WTC11 (cell line): ENCODE data around the gene PKIG. TPM values are rescaled to one million over a fixed set of nuclear protein-coding genes. Genes with fewer than 3 reads are reported as not detected.

Experiments
- ATAC-seq: fragments of 200-7000 bp; cut with Tn5 transposase; 2 replicates; pipeline ENCODE4 v1.10.0; 2021; ENCODE audit warnings: mild to moderate bottlenecking, moderate library complexity
- CTCF ChIA-PET: fragments of 300-600 bp; sonication (Branson Sonifier 250); formaldehyde crosslinking; loops from one replicate; lab custom pipeline; 2021; ENCODE audit warnings: antibody characterized with exemption; lab: Charles Lee
- POLR2A ChIA-PET: fragments of 350-600 bp; sonication (Branson Sonifier 250); formaldehyde crosslinking; loops from one replicate; lab custom pipeline; 2021; ENCODE audit warnings: antibody characterized with exemption; lab: Charles Lee
- DNase-seq: peaks from one replicate; pipeline ENCODE4 v3.0.0; 2021; ENCODE audit warnings: low spot score
- H3K27ac Mint-ChIP-seq: 2 replicates; pipeline ENCODE4 v1.8.0; 2021; ENCODE audit warnings: mixed read lengths
- H3K27me3 Mint-ChIP-seq: 2 replicates; pipeline ENCODE4 v1.8.0; 2021; ENCODE audit warnings: low read depth, mild to moderate bottlenecking, moderate library complexity, mixed read lengths
- H3K36me3 Mint-ChIP-seq: 2 replicates; pipeline ENCODE4 v1.8.0; 2021; ENCODE audit warnings: mixed read lengths
- H3K4me1 Mint-ChIP-seq: 2 replicates; pipeline ENCODE4 v1.8.0; 2022; ENCODE audit warnings: mixed read lengths
- H3K4me3 Mint-ChIP-seq: 2 replicates; pipeline ENCODE4 v1.8.0; 2021; ENCODE audit warnings: mild to moderate bottlenecking, moderate library complexity, mixed read lengths
- H3K9me3 Mint-ChIP-seq: 2 replicates; pipeline ENCODE4 v1.8.0; 2021; ENCODE audit warnings: mixed read lengths
- CREM ChIP-seq: sonication (generic); formaldehyde crosslinking; IDR thresholded peaks from 2 replicates; pipeline ENCODE4 v1.8.1; 2022; ENCODE audit warnings: mild to moderate bottlenecking, missing genetic modification reagents, moderate library complexity
- EMX1 ChIP-seq: fragments of 250-450 bp; sonication (Bioruptor Pico); IDR thresholded peaks from 2 replicates; pipeline ENCODE4 v1.8.0; 2021; ENCODE audit warnings: mild to moderate bottlenecking
- ESRRA ChIP-seq: sonication (generic); formaldehyde crosslinking; IDR thresholded peaks from 2 replicates; pipeline ENCODE4 v1.8.1; 2022; ENCODE audit warnings: mild to moderate bottlenecking, missing genetic modification reagents, borderline replicate concordance
- FOXJ3 ChIP-seq: sonication (generic); formaldehyde crosslinking; IDR thresholded peaks from 2 replicates; pipeline ENCODE4 v1.9.0; 2021; ENCODE audit warnings: missing genetic modification reagents, mild to moderate bottlenecking, borderline replicate concordance
- FOXK1 ChIP-seq: sonication (generic); formaldehyde crosslinking; IDR thresholded peaks from 2 replicates; pipeline ENCODE4 v1.8.0; 2022; ENCODE audit warnings: mild to moderate bottlenecking, moderate library complexity, missing genetic modification reagents
- FOXP1 ChIP-seq: sonication (generic); formaldehyde crosslinking; IDR thresholded peaks from 2 replicates; pipeline ENCODE4 v1.8.0; 2022; ENCODE audit warnings: missing genetic modification reagents, mild to moderate bottlenecking, moderate library complexity, borderline replicate concordance
- GTF2I ChIP-seq: fragments of 250-450 bp; sonication (Bioruptor Pico); conservative IDR thresholded peaks from 2 replicates; pipeline ENCODE4 v1.4.0; 2021; ENCODE audit warnings: mild to moderate bottlenecking
- JAZF1 ChIP-seq: fragments of 250-450 bp; sonication (Bioruptor Pico); IDR thresholded peaks from 2 replicates; pipeline ENCODE4 v1.9.0; 2021; ENCODE audit warnings: moderate library complexity, mild to moderate bottlenecking, inconsistent platforms
- JUN ChIP-seq: sonication (generic); formaldehyde crosslinking; IDR thresholded peaks from 2 replicates; pipeline ENCODE4 v1.8.0; 2023; ENCODE audit warnings: mild to moderate bottlenecking, missing genetic modification reagents
- NFYB ChIP-seq: sonication (generic); formaldehyde crosslinking; conservative IDR thresholded peaks from 2 replicates; pipeline ENCODE4 v1.8.0; 2022; ENCODE audit warnings: low read depth, missing genetic modification reagents
- RORB ChIP-seq: fragments of 250-450 bp; sonication (Bioruptor Pico); IDR thresholded peaks from 2 replicates; pipeline ENCODE4 v1.9.0; 2021; ENCODE audit warnings: mild to moderate bottlenecking
- SP1 ChIP-seq: sonication (generic); formaldehyde crosslinking; conservative IDR thresholded peaks from 2 replicates; pipeline ENCODE4 v1.8.1; 2022; ENCODE audit warnings: missing genetic modification reagents
- ZNF138 ChIP-seq: sonication (generic); formaldehyde crosslinking; conservative IDR thresholded peaks from 2 replicates; pipeline ENCODE4 v1.8.1; 2022; ENCODE audit warnings: mild to moderate bottlenecking, moderate library complexity, missing genetic modification reagents
- ZNF263 ChIP-seq: sonication (generic); formaldehyde crosslinking; IDR thresholded peaks from 2 replicates; pipeline ENCODE4 v1.8.1; 2022; ENCODE audit warnings: low read depth, mild to moderate bottlenecking, moderate library complexity, missing genetic modification reagents
- ZNF317 ChIP-seq: sonication (generic); formaldehyde crosslinking; IDR thresholded peaks from 2 replicates; pipeline ENCODE4 v1.8.1; 2023; ENCODE audit warnings: low read depth, mild to moderate bottlenecking, moderate library complexity, missing genetic modification reagents, borderline replicate concordance
- ZNF396 ChIP-seq: fragments of 250-450 bp; sonication (Bioruptor Pico); IDR thresholded peaks from 2 replicates; pipeline ENCODE4 v1.8.0; 2021; ENCODE audit warnings: mild to moderate bottlenecking, moderate library complexity, borderline replicate concordance
- ZNF425 ChIP-seq: fragments of 250-450 bp; sonication (Bioruptor Pico); conservative IDR thresholded peaks from 2 replicates; pipeline ENCODE4 v1.9.0; 2021; ENCODE audit warnings: mild to moderate bottlenecking
- total RNA-seq: library from RNA; stranded (reverse); gene quantifications from 3 replicates; pipeline ENCODE4 v1.2.3, GENCODE V29; 2021
- TF ChIP-seq, protein P1 (sequence below): sonication (generic); formaldehyde crosslinking; IDR thresholded peaks from 2 replicates; pipeline ENCODE4 v1.8.0; 2023; ENCODE audit warnings: missing genetic modification reagents
- TF ChIP-seq, protein P2 (sequence below): sonication (generic); formaldehyde crosslinking; IDR thresholded peaks from 2 replicates; pipeline ENCODE4 v1.8.1; 2023; ENCODE audit warnings: mild to moderate bottlenecking, missing genetic modification reagents, borderline replicate concordance
- TF ChIP-seq, protein P3 (sequence below): sonication (generic); formaldehyde crosslinking; IDR thresholded peaks from 2 replicates; pipeline ENCODE4 v1.8.0; 2022; ENCODE audit warnings: missing genetic modification reagents

PKIG gene
- total RNA-seq, 1 experiment from 2014 or later: 22.7 TPM

DNA sequence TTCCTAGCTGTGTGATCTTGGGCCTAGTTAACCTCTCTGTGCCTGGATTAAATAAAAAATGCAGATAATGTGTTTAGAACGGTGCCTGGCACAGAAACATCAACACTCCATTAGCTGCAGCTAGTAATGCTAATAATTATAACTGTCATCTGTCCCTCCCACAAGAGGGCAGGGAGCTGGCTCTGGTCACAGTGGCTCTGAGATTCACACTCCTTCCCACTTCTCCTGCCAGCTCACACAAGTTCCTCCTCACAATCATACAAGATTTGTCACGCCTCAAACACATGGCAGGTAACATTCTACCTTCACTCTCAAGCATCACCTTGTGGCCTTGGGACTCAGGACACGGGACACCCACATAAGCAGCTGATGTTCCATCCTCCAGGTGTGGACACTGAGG, 66.7 kb downstream of the PKIG start:
- ChIA-PET CTCF (interaction anchor here (0.8 to 5.6 kb wide), 6 partner anchors 13 to 46 kb away, joined by 3 to 72 read pairs (median 4); no protein-coding TSS in a partner anchor), POLR2A (interaction anchor here (0.5 kb wide), 1 partner anchor 808 kb away, joined by 5 read pairs; no protein-coding TSS in a partner anchor)
- H3K27me3 Mint-ChIP-seq: peaks cover 29% of the 10 kb centered on the region
- peaks cover 9% of the 10 kb centered on the region for H3K36me3 Mint-ChIP-seq
- TF ChIP-seq ZNF317 (CRISPR knock-in tag) (0 out of 2 replicates have a peak, but pooled peaks have one; percentile 17), EMX1 (CRISPR knock-in tag) (no peak)
- peaks cover 63% of the 10 kb centered on the region for H3K4me1 Mint-ChIP-seq
- peaks cover 10% of the 10 kb centered on the region for H3K9me3 Mint-ChIP-seq
- no peak overlapping the region for H3K4me3 Mint-ChIP-seq
- ATAC-seq: no peak
- DNase-seq: no peak
- no peak overlapping the region for H3K27ac Mint-ChIP-seq

- POLR2A ChIA-PET: no interaction called here
Observed at GRCh38 chr20:44649976-44650375, 67.6 kb downstream of the PKIG start.

DNA sequence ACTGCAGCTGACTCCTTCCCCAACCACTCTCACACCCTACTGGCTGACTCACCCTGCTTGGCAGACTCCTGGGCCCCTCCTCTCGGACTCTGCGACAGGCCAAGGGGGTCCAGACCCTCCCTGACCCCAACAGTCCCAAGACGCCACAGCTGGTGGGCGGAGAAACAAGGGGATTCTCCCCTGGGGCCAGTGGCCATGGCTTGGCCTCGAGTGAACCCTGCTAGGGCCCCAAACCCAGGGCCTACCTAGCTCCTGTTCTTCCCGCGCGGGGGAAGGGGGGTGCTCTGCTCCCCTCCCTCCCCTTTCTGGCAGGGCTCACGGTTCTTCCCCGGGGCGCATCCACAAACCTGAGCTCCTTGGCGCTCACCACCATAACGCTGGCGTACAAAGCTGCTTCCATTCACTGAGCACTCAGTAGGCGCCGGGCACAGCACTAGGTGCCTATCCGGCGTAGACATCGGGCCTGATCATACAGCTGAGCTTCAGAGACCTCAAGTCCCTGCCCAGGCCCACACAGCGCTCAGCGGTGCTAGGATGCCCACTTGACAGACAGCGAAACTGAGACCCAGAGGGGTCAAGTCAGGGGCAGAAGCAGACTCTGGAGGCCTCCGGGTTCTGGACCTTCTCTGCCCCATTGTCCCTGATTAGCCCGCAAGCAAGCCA, 68.5 kb downstream of the PKIG start:
- Mint-ChIP-seq H3K4me3 (peak overlapping the region; percentile 60), H3K36me3 (peaks cover 20% of the 10 kb centered on the region), H3K27me3 (peaks cover 45% of the 10 kb centered on the region), H3K4me1 (peaks cover 58% of the 10 kb centered on the region), H3K9me3 (peaks cover 26% of the 10 kb centered on the region), H3K27ac (no peak overlapping the region)
- ChIA-PET CTCF (interaction anchor here (0.8 to 5.6 kb wide), 5 partner anchors 9 to 41 kb away, joined by 3 to 72 read pairs (median 7); no protein-coding TSS in a partner anchor), POLR2A (interaction anchor here (0.6 kb wide), 1 partner anchor 67 kb away, joined by 3 read pairs; no protein-coding TSS in a partner anchor)
- peak; percentile 3 for ATAC-seq
- DNase-seq: no peak
- TF ChIP-seq ESRRA (CRISPR knock-in tag): no peak; the same call in 1 of the 2 replicates
- TF ChIP-seq FOXP1 (CRISPR knock-in tag): 0 out of 2 replicates have a peak, but pooled peaks have one; percentile 42
- no peak for TF ChIP-seq ZNF396 (CRISPR knock-in tag)
- no peak for TF ChIP-seq ZNF138 (CRISPR knock-in tag)
- TF ChIP-seq ZNF425 (CRISPR knock-in tag): no peak
- TF ChIP-seq ZNF317 (CRISPR knock-in tag): no peak
- TF ChIP-seq ZNF263: no peak
- TF ChIP-seq CREM (CRISPR knock-in tag): no peak
- TF ChIP-seq, protein P1, sequence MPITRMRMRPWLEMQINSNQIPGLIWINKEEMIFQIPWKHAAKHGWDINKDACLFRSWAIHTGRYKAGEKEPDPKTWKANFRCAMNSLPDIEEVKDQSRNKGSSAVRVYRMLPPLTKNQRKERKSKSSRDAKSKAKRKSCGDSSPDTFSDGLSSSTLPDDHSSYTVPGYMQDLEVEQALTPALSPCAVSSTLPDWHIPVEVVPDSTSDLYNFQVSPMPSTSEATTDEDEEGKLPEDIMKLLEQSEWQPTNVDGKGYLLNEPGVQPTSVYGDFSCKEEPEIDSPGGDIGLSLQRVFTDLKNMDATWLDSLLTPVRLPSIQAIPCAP: no peak
- no peak for TF ChIP-seq JUN
- TF ChIP-seq SP1 (CRISPR knock-in tag): 0 out of 2 replicates have a peak, but pooled peaks have one; percentile 7
- TF ChIP-seq, protein P2, sequence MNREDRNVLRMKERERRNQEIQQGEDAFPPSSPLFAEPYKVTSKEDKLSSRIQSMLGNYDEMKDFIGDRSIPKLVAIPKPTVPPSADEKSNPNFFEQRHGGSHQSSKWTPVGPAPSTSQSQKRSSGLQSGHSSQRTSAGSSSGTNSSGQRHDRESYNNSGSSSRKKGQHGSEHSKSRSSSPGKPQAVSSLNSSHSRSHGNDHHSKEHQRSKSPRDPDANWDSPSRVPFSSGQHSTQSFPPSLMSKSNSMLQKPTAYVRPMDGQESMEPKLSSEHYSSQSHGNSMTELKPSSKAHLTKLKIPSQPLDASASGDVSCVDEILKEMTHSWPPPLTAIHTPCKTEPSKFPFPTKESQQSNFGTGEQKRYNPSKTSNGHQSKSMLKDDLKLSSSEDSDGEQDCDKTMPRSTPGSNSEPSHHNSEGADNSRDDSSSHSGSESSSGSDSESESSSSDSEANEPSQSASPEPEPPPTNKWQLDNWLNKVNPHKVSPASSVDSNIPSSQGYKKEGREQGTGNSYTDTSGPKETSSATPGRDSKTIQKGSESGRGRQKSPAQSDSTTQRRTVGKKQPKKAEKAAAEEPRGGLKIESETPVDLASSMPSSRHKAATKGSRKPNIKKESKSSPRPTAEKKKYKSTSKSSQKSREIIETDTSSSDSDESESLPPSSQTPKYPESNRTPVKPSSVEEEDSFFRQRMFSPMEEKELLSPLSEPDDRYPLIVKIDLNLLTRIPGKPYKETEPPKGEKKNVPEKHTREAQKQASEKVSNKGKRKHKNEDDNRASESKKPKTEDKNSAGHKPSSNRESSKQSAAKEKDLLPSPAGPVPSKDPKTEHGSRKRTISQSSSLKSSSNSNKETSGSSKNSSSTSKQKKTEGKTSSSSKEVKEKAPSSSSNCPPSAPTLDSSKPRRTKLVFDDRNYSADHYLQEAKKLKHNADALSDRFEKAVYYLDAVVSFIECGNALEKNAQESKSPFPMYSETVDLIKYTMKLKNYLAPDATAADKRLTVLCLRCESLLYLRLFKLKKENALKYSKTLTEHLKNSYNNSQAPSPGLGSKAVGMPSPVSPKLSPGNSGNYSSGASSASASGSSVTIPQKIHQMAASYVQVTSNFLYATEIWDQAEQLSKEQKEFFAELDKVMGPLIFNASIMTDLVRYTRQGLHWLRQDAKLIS (CRISPR knock-in tag): no peak
- TF ChIP-seq GTF2I: peak; percentile 92

More at GRCh38 chr20:44649976-44650375, 67.6 kb downstream of the PKIG start:
- peaks cover 19% of the 10 kb centered on the region for H3K9me3 Mint-ChIP-seq
- TF ChIP-seq FOXK1: no peak
- TF ChIP-seq NFYB (CRISPR knock-in tag): no peak
- no peak for TF ChIP-seq JAZF1 (CRISPR knock-in tag)
- no peak for TF ChIP-seq RORB
- TF ChIP-seq, protein P3, sequence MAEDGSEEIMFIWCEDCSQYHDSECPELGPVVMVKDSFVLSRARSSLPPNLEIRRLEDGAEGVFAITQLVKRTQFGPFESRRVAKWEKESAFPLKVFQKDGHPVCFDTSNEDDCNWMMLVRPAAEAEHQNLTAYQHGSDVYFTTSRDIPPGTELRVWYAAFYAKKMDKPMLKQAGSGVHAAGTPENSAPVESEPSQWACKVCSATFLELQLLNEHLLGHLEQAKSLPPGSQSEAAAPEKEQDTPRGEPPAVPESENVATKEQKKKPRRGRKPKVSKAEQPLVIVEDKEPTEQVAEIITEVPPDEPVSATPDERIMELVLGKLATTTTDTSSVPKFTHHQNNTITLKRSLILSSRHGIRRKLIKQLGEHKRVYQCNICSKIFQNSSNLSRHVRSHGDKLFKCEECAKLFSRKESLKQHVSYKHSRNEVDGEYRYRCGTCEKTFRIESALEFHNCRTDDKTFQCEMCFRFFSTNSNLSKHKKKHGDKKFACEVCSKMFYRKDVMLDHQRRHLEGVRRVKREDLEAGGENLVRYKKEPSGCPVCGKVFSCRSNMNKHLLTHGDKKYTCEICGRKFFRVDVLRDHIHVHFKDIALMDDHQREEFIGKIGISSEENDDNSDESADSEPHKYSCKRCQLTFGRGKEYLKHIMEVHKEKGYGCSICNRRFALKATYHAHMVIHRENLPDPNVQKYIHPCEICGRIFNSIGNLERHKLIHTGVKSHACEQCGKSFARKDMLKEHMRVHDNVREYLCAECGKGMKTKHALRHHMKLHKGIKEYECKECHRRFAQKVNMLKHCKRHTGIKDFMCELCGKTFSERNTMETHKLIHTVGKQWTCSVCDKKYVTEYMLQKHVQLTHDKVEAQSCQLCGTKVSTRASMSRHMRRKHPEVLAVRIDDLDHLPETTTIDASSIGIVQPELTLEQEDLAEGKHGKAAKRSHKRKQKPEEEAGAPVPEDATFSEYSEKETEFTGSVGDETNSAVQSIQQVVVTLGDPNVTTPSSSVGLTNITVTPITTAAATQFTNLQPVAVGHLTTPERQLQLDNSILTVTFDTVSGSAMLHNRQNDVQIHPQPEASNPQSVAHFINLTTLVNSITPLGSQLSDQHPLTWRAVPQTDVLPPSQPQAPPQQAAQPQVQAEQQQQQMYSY (CRISPR knock-in tag): no peak
- TF ChIP-seq FOXJ3: no peak
- TF ChIP-seq, all 79 proteins: peak for 0
- ATAC-seq (no peak), DNase-seq (no peak)
- no peak overlapping the region for H3K27ac Mint-ChIP-seq
- H3K4me3 Mint-ChIP-seq: 0 out of 2 replicates have a peak overlapping the region, but pooled peaks have one; percentile 36
- peaks cover 37% of the 10 kb centered on the region for H3K27me3 Mint-ChIP-seq
- peaks cover 18% of the 10 kb centered on the region for H3K36me3 Mint-ChIP-seq
- peaks cover 57% of the 10 kb centered on the region for H3K4me1 Mint-ChIP-seq
- CTCF ChIA-PET: interaction anchor here (0.7 to 5.6 kb wide), 5 partner anchors 8 to 133 kb away, joined by 3 to 72 read pairs (median 4); no protein-coding TSS in a partner anchor
